DND-41 (cell line): ENCODE measurements around the gene SLC16A12.
"Not testable (repeated sequence)": the region's sequence is repeated elsewhere in the genome, so short reads cannot be mapped to it uniquely, and the experiment has no call there.

Source experiments
- ATAC-seq: fragments of 200-7000 bp; cut with Tn5 transposase; 3 replicates; pipeline ENCODE4 v1.9.1; 2021; ENCODE audit warnings: low read depth; ENCODE audit not compliant: insufficient read depth
- DNase-seq: peaks from one replicate; pipeline ENCODE4 v3.0.0-alpha.2; 2020
- H2AFZ ChIP-seq: 2 replicates; pipeline ENCODE4 v1.6.0; 2012; ENCODE audit warnings: low read depth, low read length
- H3K27ac ChIP-seq: 2 replicates; pipeline ENCODE4 v1.5.1; 2012; ENCODE audit warnings: low read length, inconsistent platforms
- H3K27me3 ChIP-seq: fragments of 200-600 bp; sonication (generic); 2 replicates; pipeline ENCODE4 v1.6.0; 2012; ENCODE audit warnings: low read length, mild to moderate bottlenecking, inconsistent platforms; ENCODE audit not compliant: insufficient read depth, poor library complexity
- H3K36me3 ChIP-seq: 2 replicates; pipeline ENCODE4 v1.5.1; 2012; ENCODE audit warnings: low read length, inconsistent platforms; ENCODE audit not compliant: insufficient read depth
- H3K4me1 ChIP-seq: 2 replicates; pipeline ENCODE4 v1.5.1; 2012; ENCODE audit warnings: mild to moderate bottlenecking, low read length; ENCODE audit not compliant: insufficient read depth
- H3K4me2 ChIP-seq: 2 replicates; pipeline ENCODE4 v1.6.0; 2012; ENCODE audit warnings: mild to moderate bottlenecking, moderate library complexity, low read length, inconsistent platforms; ENCODE audit not compliant: insufficient read depth
- H3K4me3 ChIP-seq, 2 experiments: fragments of 200-600 bp in 1 of 2; shearing (Covaris generic) in 1 of 2; 2 replicates each; pipeline ENCODE4 v1.5.1; 2012 to 2016; ENCODE audit warnings: inconsistent platforms in 2 of 2, low read length in 2 of 2, mild to moderate bottlenecking in 2 of 2, low read depth in 1 of 2, moderate library complexity in 1 of 2
- H3K79me2 ChIP-seq: 2 replicates; pipeline ENCODE4 v1.6.0; 2012; ENCODE audit warnings: low read length, inconsistent platforms; ENCODE audit not compliant: insufficient read depth
- H3K9ac ChIP-seq: 2 replicates; pipeline ENCODE4 v1.6.0; 2012; ENCODE audit warnings: low read depth, mild to moderate bottlenecking, inconsistent platforms, low read length, moderate library complexity
- H3K9me3 ChIP-seq: 2 replicates; pipeline ENCODE4 v1.5.1; 2012; ENCODE audit warnings: low read length, moderate library complexity, mild to moderate bottlenecking, inconsistent platforms; ENCODE audit not compliant: insufficient read depth, severe bottlenecking
- H4K20me1 ChIP-seq: 2 replicates; pipeline ENCODE4 v1.6.0; 2012; ENCODE audit warnings: low read length; ENCODE audit not compliant: insufficient read depth
- EZH2 ChIP-seq: IDR thresholded peaks from 3 replicates; pipeline ENCODE4 v1.6.1; 2012; ENCODE audit warnings: borderline replicate concordance, low read depth, mild to moderate bottlenecking, moderate library complexity, low read length, inconsistent platforms; ENCODE audit not compliant: severe bottlenecking
- TF ChIP-seq, protein P1 (sequence below): IDR thresholded peaks from 2 replicates; pipeline ENCODE4 v1.5.1; 2012; ENCODE audit warnings: borderline replicate concordance, low read length, moderate library complexity, mild to moderate bottlenecking; ENCODE audit not compliant: poor library complexity, severe bottlenecking; ENCODE audit errors: extremely low read depth

Gene SLC16A12

DNA sequence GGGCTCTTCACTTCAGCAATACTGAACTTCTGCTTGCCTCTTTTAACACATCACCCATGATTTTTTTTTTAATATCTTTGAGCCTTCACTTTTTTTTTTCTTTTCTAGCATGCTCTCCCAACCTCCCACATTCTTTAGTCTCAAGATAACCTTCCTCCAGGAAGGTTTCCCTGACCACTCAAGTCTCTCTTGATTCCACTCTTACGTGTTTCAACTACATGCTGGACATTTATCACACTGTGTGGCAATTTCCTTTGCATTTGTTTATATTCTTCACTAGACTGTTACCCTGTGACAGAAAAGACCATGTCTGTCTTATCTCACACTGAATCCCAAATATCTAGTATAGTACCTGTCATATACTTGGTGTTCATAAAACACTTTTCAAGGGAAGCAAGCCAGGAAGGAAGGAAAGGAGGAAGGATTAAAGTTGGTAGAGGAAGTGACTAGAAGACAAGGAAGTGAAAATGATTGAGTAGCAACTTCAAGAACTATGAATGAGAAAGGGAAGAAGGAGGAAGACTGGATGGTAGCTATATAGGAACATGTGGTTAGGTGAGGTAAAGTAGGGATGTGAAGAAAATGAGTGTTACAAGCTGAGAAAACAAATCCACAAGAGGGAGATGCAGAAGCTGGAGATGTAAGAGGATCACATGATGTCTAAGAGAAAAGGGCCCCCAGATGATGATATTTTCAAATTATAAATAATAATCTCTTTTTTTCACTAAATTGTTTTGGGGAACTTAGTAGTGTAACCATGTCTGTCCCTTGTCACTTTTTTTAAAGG, 80.6 kb downstream of the SLC16A12 start:
- TF ChIP-seq, protein P1, sequence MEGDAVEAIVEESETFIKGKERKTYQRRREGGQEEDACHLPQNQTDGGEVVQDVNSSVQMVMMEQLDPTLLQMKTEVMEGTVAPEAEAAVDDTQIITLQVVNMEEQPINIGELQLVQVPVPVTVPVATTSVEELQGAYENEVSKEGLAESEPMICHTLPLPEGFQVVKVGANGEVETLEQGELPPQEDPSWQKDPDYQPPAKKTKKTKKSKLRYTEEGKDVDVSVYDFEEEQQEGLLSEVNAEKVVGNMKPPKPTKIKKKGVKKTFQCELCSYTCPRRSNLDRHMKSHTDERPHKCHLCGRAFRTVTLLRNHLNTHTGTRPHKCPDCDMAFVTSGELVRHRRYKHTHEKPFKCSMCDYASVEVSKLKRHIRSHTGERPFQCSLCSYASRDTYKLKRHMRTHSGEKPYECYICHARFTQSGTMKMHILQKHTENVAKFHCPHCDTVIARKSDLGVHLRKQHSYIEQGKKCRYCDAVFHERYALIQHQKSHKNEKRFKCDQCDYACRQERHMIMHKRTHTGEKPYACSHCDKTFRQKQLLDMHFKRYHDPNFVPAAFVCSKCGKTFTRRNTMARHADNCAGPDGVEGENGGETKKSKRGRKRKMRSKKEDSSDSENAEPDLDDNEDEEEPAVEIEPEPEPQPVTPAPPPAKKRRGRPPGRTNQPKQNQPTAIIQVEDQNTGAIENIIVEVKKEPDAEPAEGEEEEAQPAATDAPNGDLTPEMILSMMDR: no peak
- TF ChIP-seq EZH2: no peak
- Histone ChIP-seq H3K4me3 (no peak overlapping the region), H4K20me1 (no peaks in the 10 kb centered on the region), H3K9ac (no peak overlapping the region), H3K27me3 (peaks cover 9% of the 10 kb centered on the region), H3K4me1 (no peaks in the 10 kb centered on the region), H3K79me2 (no peaks in the 10 kb centered on the region), H3K9me3 (no peaks in the 10 kb centered on the region), H3K4me2 (no peak overlapping the region), H2AFZ (no peak overlapping the region), H3K36me3 (no peaks in the 10 kb centered on the region), H3K27ac (no peak overlapping the region)
- ATAC-seq (no peak), DNase-seq (no peak)

DNA sequence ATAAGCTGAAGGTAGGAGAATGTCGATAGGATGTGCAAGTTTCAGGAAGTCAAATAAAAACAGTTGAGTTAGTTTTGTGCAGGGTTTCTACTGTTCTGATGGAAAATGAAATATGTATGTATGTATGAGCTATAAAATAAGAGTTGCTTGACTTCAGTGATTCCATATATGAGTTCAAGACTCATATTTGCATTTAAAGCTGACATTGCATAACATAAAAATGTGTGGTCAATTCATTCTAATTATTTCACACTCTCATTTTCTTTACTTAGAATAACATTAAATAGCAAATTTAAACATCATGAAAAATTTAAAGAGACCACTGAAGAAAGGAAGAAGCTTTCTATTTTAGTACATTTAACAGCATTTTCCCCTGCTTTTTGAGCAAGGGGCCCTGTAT, 83.2 kb downstream of the SLC16A12 start:
- Histone ChIP-seq H4K20me1 (no peaks in the 10 kb centered on the region), H3K27ac (no peak overlapping the region), H3K79me2 (no peaks in the 10 kb centered on the region), H3K9me3 (no peaks in the 10 kb centered on the region), H3K4me1 (no peaks in the 10 kb centered on the region), H3K36me3 (no peaks in the 10 kb centered on the region), H3K9ac (no peak overlapping the region), H3K27me3 (peaks cover 5% of the 10 kb centered on the region), H2AFZ (no peak overlapping the region), H3K4me2 (no peak overlapping the region), H3K4me3 (no peak overlapping the region)
- ATAC-seq (no peak), DNase-seq (no peak)
- TF ChIP-seq, protein P1: no peak
- no peak for TF ChIP-seq EZH2

DNA sequence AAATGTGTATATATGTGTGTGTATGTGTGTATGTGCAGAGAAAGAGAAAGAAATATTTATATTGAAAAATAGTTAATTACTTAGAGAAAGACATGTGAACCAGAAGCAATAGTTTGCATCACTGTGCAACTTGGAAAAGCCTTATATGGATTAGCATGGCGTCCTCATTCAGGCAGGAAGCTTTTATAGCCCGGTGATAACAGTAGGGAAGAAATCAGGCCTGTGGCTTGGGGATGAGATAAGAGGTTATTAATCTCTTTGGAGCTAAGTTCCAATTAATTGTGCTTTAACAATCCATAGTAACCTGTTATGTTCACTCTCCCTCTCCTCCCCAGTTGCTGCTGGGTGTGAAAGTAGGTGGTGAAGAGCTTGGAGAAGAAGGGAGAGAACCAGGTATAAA, 84.5 kb downstream of the SLC16A12 start:
- H3K4me2 ChIP-seq: no peak overlapping the region
- TF ChIP-seq, protein P1: no peak
- no peak for TF ChIP-seq EZH2
- no peak overlapping the region for H3K4me3 ChIP-seq
- no peaks in the 10 kb centered on the region for H3K79me2 ChIP-seq
- peaks cover 5% of the 10 kb centered on the region for H3K27me3 ChIP-seq
- H3K4me1 ChIP-seq: no peaks in the 10 kb centered on the region
- H3K9ac ChIP-seq: no peak overlapping the region
- no peak overlapping the region for H3K27ac ChIP-seq
- H4K20me1 ChIP-seq: no peaks in the 10 kb centered on the region
- ATAC-seq (no peak), DNase-seq (no peak)
- no peaks in the 10 kb centered on the region for H3K9me3 ChIP-seq
- no peak overlapping the region for H2AFZ ChIP-seq
- no peaks in the 10 kb centered on the region for H3K36me3 ChIP-seq

- not testable (repeated sequence) for H3K79me2 ChIP-seq, H3K4me1 ChIP-seq, H3K27me3 ChIP-seq, H3K4me3 ChIP-seq, H3K9me3 ChIP-seq, H3K9ac ChIP-seq, H3K27ac ChIP-seq, H3K4me2 ChIP-seq, H3K36me3 ChIP-seq, DNase-seq, H2AFZ ChIP-seq, ATAC-seq, H4K20me1 ChIP-seq
Measured at GRCh38 chr10:89444819-89445218, 90.6 kb downstream of the SLC16A12 start.
